ENCODE data around the gene NAT9.

NAT9 gene

GRCh38 chr17:74769856-74770497 lies 6.2 kb downstream of the NAT9 start:
- H3K9ac ChIP-seq (ENCODE audit: low read depth, low read length): no peak overlapping the region
- peaks cover 42% of the 10 kb centered on the region for H3K36me3 ChIP-seq (ENCODE audit: insufficient read depth, low read length)
- H3K27ac ChIP-seq (ENCODE audit: low read depth, low read length): no peak overlapping the region
- no peaks in the 10 kb centered on the region for H3K27me3 ChIP-seq (ENCODE audit: insufficient read depth, low read length)
- H3K9me3 ChIP-seq (ENCODE audit: insufficient read depth, low read depth, low read length): no peaks in the 10 kb centered on the region
- no peaks in the 10 kb centered on the region for H3K4me1 ChIP-seq (ENCODE audit: insufficient read depth, low read length)
- 93% methylated on average over 5 of the region's 5 CpGs for WGBS
- no peak overlapping the region for H3K4me3 ChIP-seq (ENCODE audit: low read length)

GRCh38 chr17:74769266-74769855 lies 6.8 kb downstream of the NAT9 start:
- WGBS: 87% methylated on average over 6 of the region's 6 CpGs
- H3K36me3 ChIP-seq (ENCODE audit: insufficient read depth, low read length): peaks cover 42% of the 10 kb centered on the region
- H3K27ac ChIP-seq (ENCODE audit: low read depth, low read length): no peak overlapping the region
- H3K4me1 ChIP-seq (ENCODE audit: insufficient read depth, low read length): peaks cover 6% of the 10 kb centered on the region; the same call in 1 of the 2 replicates
- no peak overlapping the region for H3K9ac ChIP-seq (ENCODE audit: low read depth, low read length)
- no peaks in the 10 kb centered on the region for H3K9me3 ChIP-seq (ENCODE audit: insufficient read depth, low read depth, low read length)
- no peaks in the 10 kb centered on the region for H3K27me3 ChIP-seq (ENCODE audit: insufficient read depth, low read length)
- no peak overlapping the region for H3K4me3 ChIP-seq (ENCODE audit: low read length)

GRCh38 chr17:74768763-74769114 lies 7.4 kb downstream of the NAT9 start:
- Histone ChIP-seq H3K9ac (ENCODE audit: low read depth, low read length) (no peak overlapping the region), H3K4me1 (ENCODE audit: insufficient read depth, low read length) (peaks cover 10% of the 10 kb centered on the region; the same call in 1 of the 2 replicates), H3K36me3 (ENCODE audit: insufficient read depth, low read length) (peaks cover 38% of the 10 kb centered on the region), H3K27ac (ENCODE audit: low read depth, low read length) (no peak overlapping the region), H3K9me3 (ENCODE audit: insufficient read depth, low read depth, low read length) (no peaks in the 10 kb centered on the region), H3K4me3 (ENCODE audit: low read length) (no peak overlapping the region), H3K27me3 (ENCODE audit: insufficient read depth, low read length) (no peaks in the 10 kb centered on the region)
- WGBS: 92% methylated on average over 7 of the region's 7 CpGs

- H3K27me3 ChIP-seq (ENCODE audit: insufficient read depth, low read length): no peaks in the 10 kb centered on the region
- H3K4me1 ChIP-seq (ENCODE audit: insufficient read depth, low read length): peaks cover 15% of the 10 kb centered on the region; the same call in 1 of the 2 replicates
- no peak overlapping the region for H3K9ac ChIP-seq (ENCODE audit: low read depth, low read length)
- H3K9me3 ChIP-seq (ENCODE audit: insufficient read depth, low read depth, low read length): no peaks in the 10 kb centered on the region
- peaks cover 33% of the 10 kb centered on the region for H3K36me3 ChIP-seq (ENCODE audit: insufficient read depth, low read length)
- 90% methylated on average over 17 of the region's 17 CpGs for WGBS
- H3K27ac ChIP-seq (ENCODE audit: low read depth, low read length): no peak overlapping the region
- H3K4me3 ChIP-seq (ENCODE audit: low read length): no peak overlapping the region
Measured at GRCh38 chr17:74768069-74768762, 7.9 kb downstream of the NAT9 start.

- Histone ChIP-seq H3K9ac (ENCODE audit: low read depth, low read length) (no peak overlapping the region), H3K4me1 (ENCODE audit: insufficient read depth, low read length) (peaks cover 21% of the 10 kb centered on the region; the same call in 1 of the 2 replicates), H3K27ac (ENCODE audit: low read depth, low read length) (no peak overlapping the region), H3K27me3 (ENCODE audit: insufficient read depth, low read length) (no peaks in the 10 kb centered on the region), H3K9me3 (ENCODE audit: insufficient read depth, low read depth, low read length) (no peaks in the 10 kb centered on the region), H3K36me3 (ENCODE audit: insufficient read depth, low read length) (peaks cover 22% of the 10 kb centered on the region), H3K4me3 (ENCODE audit: low read length) (no peak overlapping the region)
- WGBS: 94% methylated on average over 9 of the region's 10 CpGs
Measured at GRCh38 chr17:74767111-74767516, 9.0 kb downstream of the NAT9 start.

- Histone ChIP-seq H3K27ac (ENCODE audit: low read depth, low read length) (no peak overlapping the region), H3K27me3 (ENCODE audit: insufficient read depth, low read length) (no peaks in the 10 kb centered on the region), H3K9me3 (ENCODE audit: insufficient read depth, low read depth, low read length) (no peaks in the 10 kb centered on the region), H3K4me3 (ENCODE audit: low read length) (no peak overlapping the region), H3K9ac (ENCODE audit: low read depth, low read length) (no peak overlapping the region), H3K4me1 (ENCODE audit: insufficient read depth, low read length) (peaks cover 22% of the 10 kb centered on the region; the same call in 1 of the 2 replicates), H3K36me3 (ENCODE audit: insufficient read depth, low read length) (peaks cover 15% of the 10 kb centered on the region)
- WGBS: 91% methylated on average over 1 of the region's 2 CpGs
Measured at GRCh38 chr17:74766413-74766812, 9.7 kb downstream of the NAT9 start.

- H3K27ac ChIP-seq (ENCODE audit: low read depth, low read length): no peak overlapping the region
- H3K36me3 ChIP-seq (ENCODE audit: insufficient read depth, low read length): peaks cover 8% of the 10 kb centered on the region
- no peak overlapping the region for H3K4me3 ChIP-seq (ENCODE audit: low read length)
- peaks cover 37% of the 10 kb centered on the region for H3K4me1 ChIP-seq (ENCODE audit: insufficient read depth, low read length)
- H3K9me3 ChIP-seq (ENCODE audit: insufficient read depth, low read depth, low read length): no peaks in the 10 kb centered on the region
- H3K27me3 ChIP-seq (ENCODE audit: insufficient read depth, low read length): no peaks in the 10 kb centered on the region
- 87% methylated on average over 3 of the region's 4 CpGs for WGBS
- H3K9ac ChIP-seq (ENCODE audit: low read depth, low read length): no peak overlapping the region
Measured at GRCh38 chr17:74764751-74765286, 11.3 kb downstream of the NAT9 start.

- no peaks in the 10 kb centered on the region for H3K9me3 ChIP-seq (ENCODE audit: insufficient read depth, low read depth, low read length)
- no peaks in the 10 kb centered on the region for H3K27me3 ChIP-seq (ENCODE audit: insufficient read depth, low read length)
- H3K4me1 ChIP-seq (ENCODE audit: insufficient read depth, low read length): peaks cover 47% of the 10 kb centered on the region
- H3K4me3 ChIP-seq (ENCODE audit: low read length): no peak overlapping the region
- 62% methylated on average over 16 of the region's 16 CpGs for WGBS
- no peak overlapping the region for H3K9ac ChIP-seq (ENCODE audit: low read depth, low read length)
- H3K36me3 ChIP-seq (ENCODE audit: insufficient read depth, low read length): peaks cover 7% of the 10 kb centered on the region
- peak overlapping the region; percentile 60 for H3K27ac ChIP-seq (ENCODE audit: low read depth, low read length)
Measured at GRCh38 chr17:74763565-74764387, 12.4 kb downstream of the NAT9 start.

- H3K27ac ChIP-seq (ENCODE audit: low read depth, low read length): no peak overlapping the region
- WGBS: 96% methylated on average over 11 of the region's 11 CpGs
Measured at GRCh38 chr17:74761931-74762330, 14.2 kb downstream of the NAT9 start.

GRCh38 chr17:74761419-74761818 lies 14.7 kb downstream of the NAT9 start:
- H3K27ac ChIP-seq (ENCODE audit: low read depth, low read length): peak overlapping the region; percentile 89; the same call in 1 of the 2 replicates
- 88% methylated on average over 3 of the region's 5 CpGs for WGBS
- peaks cover 61% of the 10 kb centered on the region for H3K4me1 ChIP-seq (ENCODE audit: insufficient read depth, low read length)
- H3K4me3 ChIP-seq (ENCODE audit: low read length): no peak overlapping the region
- H3K36me3 ChIP-seq (ENCODE audit: insufficient read depth, low read length): peaks cover 4% of the 10 kb centered on the region; the same call in 1 of the 2 replicates
- H3K9me3 ChIP-seq (ENCODE audit: insufficient read depth, low read depth, low read length): no peaks in the 10 kb centered on the region
- H3K9ac ChIP-seq (ENCODE audit: low read depth, low read length): peak overlapping the region; percentile 53; the same call in 1 of the 2 replicates
- H3K27me3 ChIP-seq (ENCODE audit: insufficient read depth, low read length): no peaks in the 10 kb centered on the region

More at GRCh38 chr17:74761931-74762330, 14.2 kb downstream of the NAT9 start:
- Histone ChIP-seq H3K27me3 (ENCODE audit: insufficient read depth, low read length) (no peaks in the 10 kb centered on the region), H3K4me3 (ENCODE audit: low read length) (no peak overlapping the region), H3K4me1 (ENCODE audit: insufficient read depth, low read length) (peaks cover 61% of the 10 kb centered on the region), H3K9ac (ENCODE audit: low read depth, low read length) (no peak overlapping the region), H3K36me3 (ENCODE audit: insufficient read depth, low read length) (peaks cover 4% of the 10 kb centered on the region; the same call in 1 of the 2 replicates), H3K9me3 (ENCODE audit: insufficient read depth, low read depth, low read length) (no peaks in the 10 kb centered on the region)
